Hematopoietic multipotent progenitor cell treated with erythropoietin and hydrocortisone succinate and interleukin-3 and kit ligand, for 8 days (in vitro differentiated cells): Measurements from ENCODE around the gene CDH26.
A peak's percentile ranks its signal among the peaks of the same experiment; 100 is the strongest.

Experiments used
- DNase-seq: peaks from one replicate; pipeline ENCODE4 v3.0.0-alpha.2; 2015

CDH26 gene

GRCh38 chr20:60050193-60050947, 92.1 kb downstream of the CDH26 start:
- no peak for DNase-seq

GRCh38 chr20:60051911-60052310, 93.7 kb downstream of the CDH26 start:
- DNase-seq: no peak

- no peak for DNase-seq
Observed at GRCh38 chr20:60052322-60052721, 94.1 kb downstream of the CDH26 start.

- DNase-seq: no peak
Observed at GRCh38 chr20:60053125-60053817, 95.0 kb downstream of the CDH26 start.

- DNase-seq: no peak
Observed at GRCh38 chr20:60053818-60054190, 95.6 kb downstream of the CDH26 start.

- peak; percentile 21 for DNase-seq
Observed at GRCh38 chr20:60054716-60055634, 96.8 kb downstream of the CDH26 start.

- peak; percentile 72 for DNase-seq
Observed at GRCh38 chr20:60055740-60056139, 97.5 kb downstream of the CDH26 start.

GRCh38 chr20:60056407-60057122, 98.3 kb downstream of the CDH26 start:
- peak; percentile 55 for DNase-seq

GRCh38 chr20:60057123-60057865, 99.1 kb downstream of the CDH26 start:
- DNase-seq: peak; percentile 93

- peak; percentile 85 for DNase-seq
Observed at GRCh38 chr20:60057866-60058807, 99.9 kb downstream of the CDH26 start.

GRCh38 chr20:60058879-60059278, 100.7 kb downstream of the CDH26 start:
- peak; percentile 8 for DNase-seq

- no peak for DNase-seq
Observed at GRCh38 chr20:60060006-60060557, 101.9 kb downstream of the CDH26 start.

GRCh38 chr20:60060593-60060992, 102.4 kb downstream of the CDH26 start:
- DNase-seq: no peak

- DNase-seq: no peak
Observed at GRCh38 chr20:60062431-60063047, 104.3 kb downstream of the CDH26 start.

- no peak for DNase-seq
Observed at GRCh38 chr20:60063048-60063451, 104.8 kb downstream of the CDH26 start.

GRCh38 chr20:60063739-60064380, 105.6 kb downstream of the CDH26 start:
- no peak for DNase-seq
